CD4-positive, alpha-beta memory T cell (primary cell): ENCODE results near the gene WBP2. TPM values are rescaled to one million over a fixed set of nuclear protein-coding genes. Genes with fewer than 3 reads are reported as not detected.
"Not testable (repeated sequence)": the region's sequence is repeated elsewhere in the genome, so short reads cannot be mapped to it uniquely, and the experiment has no call there.

ENCODE experiments used
- CTCF ChIA-PET: fragments of 350-600 bp; sonication (Branson Sonifier 250); formaldehyde crosslinking; loops from one replicate; lab custom pipeline; 2021; ENCODE audit warnings: inconsistent platforms; ENCODE audit not compliant: partially characterized antibody; lab: Charles Lee
- POLR2A ChIA-PET: fragments of 350-600 bp; sonication (Branson Sonifier 250); formaldehyde crosslinking; loops from one replicate; lab custom pipeline; 2021; ENCODE audit not compliant: partially characterized antibody; lab: Charles Lee
- DNase-seq, 5 donors: peaks; one replicate each; pipeline versions ENCODE4 v3.0.0 to v3.0.0-alpha.2; 2020 to 2022; ENCODE audit warnings: mixed read lengths in 1 of 5
- H3K27ac ChIP-seq: one replicate; pipeline ENCODE4 v1.7.0; 2013; ENCODE audit warnings: low read depth, low read length
- H3K27me3 ChIP-seq: 2 replicates; pipeline ENCODE4 v1.7.0; 2013; ENCODE audit warnings: mild to moderate bottlenecking, low read length, moderate library complexity; ENCODE audit not compliant: insufficient read depth
- H3K36me3 ChIP-seq: 2 replicates; pipeline ENCODE4 v1.7.0; 2013; ENCODE audit warnings: mild to moderate bottlenecking, low read length, moderate library complexity; ENCODE audit not compliant: insufficient read depth
- H3K4me1 ChIP-seq: 2 replicates; pipeline ENCODE4 v1.7.0; 2013; ENCODE audit warnings: mild to moderate bottlenecking, low read length, moderate library complexity; ENCODE audit not compliant: insufficient read depth
- H3K4me3 ChIP-seq, 2 donors: one replicate each; pipeline ENCODE4 v1.7.0; 2013; ENCODE audit warnings: low read length in 2 of 2, mild to moderate bottlenecking in 1 of 2
- H3K9me3 ChIP-seq, 2 donors: one replicate each; pipeline ENCODE4 v1.7.0; 2013; ENCODE audit warnings: low read length in 2 of 2, control low read depth in 1 of 2; ENCODE audit not compliant: control insufficient read depth in 1 of 2
- H3K27ac Mint-ChIP-seq, 7 donors: one replicate each; pipeline ENCODE4 v1.8.0; 2020 to 2021; ENCODE audit warnings: mixed read lengths in 7 of 7, mild to moderate bottlenecking in 6 of 7, inconsistent platforms in 3 of 7, moderate library complexity in 3 of 7
- H3K27me3 Mint-ChIP-seq, 2 donors: one replicate each; pipeline ENCODE4 v1.8.0; 2020 to 2021; ENCODE audit warnings: mixed read lengths in 2 of 2
- H3K36me3 Mint-ChIP-seq, 2 donors: one replicate each; pipeline ENCODE4 v1.8.0; 2020 to 2021; ENCODE audit warnings: mixed read lengths in 2 of 2, inconsistent platforms in 1 of 2, mild to moderate bottlenecking in 1 of 2
- H3K4me1 Mint-ChIP-seq, 4 donors: one replicate each; pipeline ENCODE4 v1.8.0; 2020 to 2021; ENCODE audit warnings: mixed read lengths in 4 of 4, mild to moderate bottlenecking in 1 of 4
- H3K4me3 Mint-ChIP-seq, 8 donors: one replicate each; pipeline ENCODE4 v1.8.0; 2020 to 2021; ENCODE audit warnings: mixed read lengths in 8 of 8, mild to moderate bottlenecking in 7 of 8, moderate library complexity in 6 of 8, inconsistent platforms in 3 of 8
- H3K9me3 Mint-ChIP-seq, 8 donors: one replicate each; pipeline ENCODE4 v1.8.0; 2020 to 2021; ENCODE audit warnings: mixed read lengths in 8 of 8, mild to moderate bottlenecking in 5 of 8, inconsistent platforms in 3 of 8, moderate library complexity in 1 of 8
- intact Hi-C: fragments of 100-400 bp; cut with micrococcal nuclease; formaldehyde crosslinking; loops from one replicate; pipeline ENCODE4 v1.15.1; 2023
- polyA plus RNA-seq, 2 donors: library from polyadenylated mRNA; unstranded; fragments of 300-500 nt; fragmentation: Illumina TruSeq; gene quantifications; one replicate each; pipeline ENCODE4 v1.2.3, GENCODE V29; 2021
- total RNA-seq, 2 experiments: library from RNA; stranded (reverse); gene quantifications; one replicate each; pipeline ENCODE4 v1.2.3, GENCODE V29; 2021

Gene WBP2
- total and polyA plus RNA-seq, 4 experiments from 2014 or later = 80.3 to 160 (median 143) TPM

DNA sequence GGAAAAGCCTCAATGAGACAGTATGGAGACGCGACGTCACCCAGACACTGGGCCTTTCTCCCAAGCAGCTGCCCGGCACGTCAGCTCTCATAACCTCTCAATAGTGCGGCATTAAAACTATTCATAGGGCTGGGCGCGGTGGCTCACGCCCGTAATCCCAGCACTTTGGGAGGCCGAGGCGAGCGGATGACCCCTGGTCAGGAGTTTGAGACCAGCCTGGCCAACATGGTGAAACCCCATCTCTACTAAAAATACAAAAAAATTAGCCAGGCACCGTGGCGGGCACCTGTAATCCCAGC is 3.5 kb downstream of the WBP2 start:
- Histone ChIP-seq H3K36me3 (peaks cover 46% of the 10 kb centered on the region), H3K4me1 (peaks cover 40% of the 10 kb centered on the region)
- H3K4me3 ChIP-seq, H3K9me3 Mint-ChIP-seq, H3K9me3 ChIP-seq, H3K27me3 ChIP-seq, H3K27ac ChIP-seq, H3K27me3 Mint-ChIP-seq, intact Hi-C loops, DNase-seq: not testable (repeated sequence)
- peak overlapping the region in 1 of 8 donors; percentile 21 for H3K4me3 Mint-ChIP-seq
- ChIA-PET CTCF (interaction anchor here (0.7 to 14.6 kb wide), 5 partner anchors 8 to 98 kb away, joined by 3 to 266 read pairs (median 4); partner anchors contain the start of gene TRIM47), POLR2A (interaction anchor here (0.9 to 23.4 kb wide), 5 partner anchors 18 to 76 kb away, joined by 3 to 563 read pairs (median 4); partner anchors contain the start of genes TRIM47 and TRIM65)
- peaks cover 18 to 38% of the 10 kb centered on the region in 2 donors for H3K36me3 Mint-ChIP-seq
- H3K27ac Mint-ChIP-seq = peak overlapping the region in 2 of 7 donors; percentile 37 to 51
- peaks cover 20 to 58% (median 26%) of the 10 kb centered on the region in 4 donors for H3K4me1 Mint-ChIP-seq

DNA sequence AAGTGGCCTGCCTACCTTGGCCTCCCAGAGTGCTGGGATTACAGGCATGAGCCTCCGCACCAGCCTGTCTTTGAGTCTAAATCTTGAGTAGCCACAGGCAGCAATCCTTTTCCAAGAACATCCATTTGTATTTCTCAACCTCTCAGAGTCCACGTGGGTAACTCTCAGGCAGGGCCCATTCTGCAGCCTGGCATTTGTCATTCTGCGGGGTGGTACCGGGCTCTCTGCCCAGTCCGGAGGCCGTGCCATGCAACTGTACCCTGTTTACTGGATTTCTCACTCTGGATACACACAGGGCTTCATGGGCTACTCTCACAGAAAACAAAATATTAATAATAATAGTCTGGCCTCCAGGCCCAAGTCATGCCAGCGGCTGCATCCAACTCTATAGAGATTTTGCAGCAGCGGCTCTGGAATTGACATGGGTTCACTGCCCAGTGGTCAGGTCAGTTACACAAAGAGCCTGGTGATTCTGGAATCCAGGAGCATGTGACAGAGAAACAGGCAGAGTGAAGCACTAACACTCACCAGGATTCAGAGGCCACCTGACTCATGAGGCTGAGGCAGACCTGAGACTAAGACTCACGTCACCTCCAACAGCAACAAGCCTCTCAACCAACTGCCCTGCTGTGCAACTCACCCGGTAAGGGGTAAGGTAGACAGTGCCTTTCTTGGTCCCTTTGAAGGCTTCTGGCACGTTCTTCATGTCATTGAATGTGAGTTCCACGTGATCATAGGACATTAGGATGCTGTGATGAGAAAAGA is 4.0 kb downstream of the WBP2 start:
- CTCF ChIA-PET = interaction anchor here (0.7 to 14.6 kb wide), 6 partner anchors 11 to 87 kb away, joined by 3 to 266 read pairs (median 12); partner anchors contain the start of genes GALK1 and TRIM47
- no peaks in the 10 kb centered on the region for H3K27me3 Mint-ChIP-seq

DNA sequence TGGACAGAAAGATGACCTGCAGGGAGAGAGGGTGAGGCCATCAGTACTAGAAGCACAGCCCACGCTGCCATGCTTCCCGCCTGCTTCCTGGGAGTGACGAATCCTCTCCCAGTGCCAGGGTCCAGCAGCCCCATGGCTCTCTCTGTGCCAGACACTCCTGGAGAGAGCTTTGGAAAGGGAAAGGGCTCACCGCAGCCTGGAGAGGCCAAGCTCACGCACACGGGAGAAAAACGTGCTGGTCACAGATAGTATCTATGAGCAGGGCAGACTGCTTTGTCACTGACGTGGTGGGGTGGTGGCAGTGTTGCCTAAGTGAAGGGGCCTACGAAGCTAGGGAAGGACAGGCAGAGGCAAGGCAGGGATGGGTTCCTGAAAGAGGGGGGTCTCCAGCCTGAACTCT is 5.4 kb downstream of the WBP2 start:
- Histone ChIP-seq H3K27me3 (no peaks in the 10 kb centered on the region), H3K27ac (no peak overlapping the region), H3K9me3 (no peaks in the 10 kb centered on the region), H3K4me3 (no peak overlapping the region), H3K36me3 (peaks cover 46% of the 10 kb centered on the region), H3K4me1 (peaks cover 41% of the 10 kb centered on the region)
- H3K4me1 Mint-ChIP-seq = peaks cover 15 to 57% (median 28%) of the 10 kb centered on the region in 4 donors
- CTCF ChIA-PET = interaction anchor here (1.0 to 6.8 kb wide), 10 partner anchors 16 to 154 kb away, joined by 3 to 46 read pairs (median 5); partner anchors contain the start of gene GALK1
- H3K36me3 Mint-ChIP-seq = peaks cover 22 to 53% of the 10 kb centered on the region in 2 donors
- peak overlapping the region in 3 of 7 donors; percentile 18 to 55 (median 19) for H3K27ac Mint-ChIP-seq
- intact Hi-C loops = no loop called here
- POLR2A ChIA-PET = interaction anchor here (1.3 to 26.2 kb wide), 6 partner anchors 15 to 100 kb away, joined by 3 to 563 read pairs (median 110); partner anchors contain the start of genes TRIM47, TRIM65 and UNK
- H3K4me3 Mint-ChIP-seq = no peak overlapping the region
- no peaks in the 10 kb centered on the region for H3K9me3 Mint-ChIP-seq
- no peaks in the 10 kb centered on the region for H3K27me3 Mint-ChIP-seq
- no peak for DNase-seq

More for the DNA sequence above, 4.0 kb downstream of the WBP2 start:
- no peak for DNase-seq
- H3K27me3 ChIP-seq = no peaks in the 10 kb centered on the region
- POLR2A ChIA-PET = interaction anchor here (0.9 to 23.4 kb wide), 6 partner anchors 14 to 102 kb away, joined by 3 to 563 read pairs (median 3); partner anchors contain the start of genes TRIM47 and TRIM65
- no peak overlapping the region for H3K4me3 Mint-ChIP-seq
- peaks cover 35% of the 10 kb centered on the region for H3K4me1 ChIP-seq
- peaks cover 16 to 52% (median 21%) of the 10 kb centered on the region in 4 donors for H3K4me1 Mint-ChIP-seq
- H3K9me3 Mint-ChIP-seq = no peaks in the 10 kb centered on the region
- H3K36me3 ChIP-seq = peaks cover 46% of the 10 kb centered on the region
- peak overlapping the region in 3 of 7 donors; percentile 15 to 51 (median 37) for H3K27ac Mint-ChIP-seq
- intact Hi-C loops = no loop called here
- H3K27ac ChIP-seq = no peak overlapping the region
- peaks cover 20 to 44% of the 10 kb centered on the region in 2 donors for H3K36me3 Mint-ChIP-seq
- H3K4me3 ChIP-seq = no peak overlapping the region
- no peaks in the 10 kb centered on the region for H3K9me3 ChIP-seq

GRCh38 chr17:75849279-75849646 is 5.9 kb downstream of the WBP2 start:
- peaks cover 46% of the 10 kb centered on the region for H3K36me3 ChIP-seq

GRCh38 chr17:75848523-75849278 is 6.4 kb downstream of the WBP2 start:
- ChIA-PET CTCF (interaction anchor here (0.8 to 6.8 kb wide), 22 partner anchors 11 to 155 kb away, joined by 3 to 46 read pairs (median 4); partner anchors contain the start of gene GALK1), POLR2A (interaction anchor here (0.6 to 26.2 kb wide), 6 partner anchors 9 to 68 kb away, joined by 3 to 563 read pairs (median 110); partner anchors contain the start of genes TRIM47, TRIM65 and UNK)
- no peaks in the 10 kb centered on the region for H3K27me3 Mint-ChIP-seq
- peak overlapping the region; percentile 72 to 93 (median 88) for H3K27ac Mint-ChIP-seq
- peaks cover 22 to 53% of the 10 kb centered on the region in 2 donors for H3K36me3 Mint-ChIP-seq
- peak; percentile 72 to 78 (median 76) for DNase-seq
- no peaks in the 10 kb centered on the region for H3K27me3 ChIP-seq
- no peaks in the 10 kb centered on the region for H3K9me3 Mint-ChIP-seq
- H3K27ac ChIP-seq = peak overlapping the region; percentile 19
- H3K4me1 ChIP-seq = peaks cover 38% of the 10 kb centered on the region
- intact Hi-C loops = loop anchor here (1.0 kb wide), 2 partner anchors 84 to 95 kb away; no protein-coding TSS in a partner anchor
- no peak overlapping the region for H3K4me3 ChIP-seq
- H3K4me1 Mint-ChIP-seq = peaks cover 13 to 48% (median 26%) of the 10 kb centered on the region in 4 donors
- no peaks in the 10 kb centered on the region for H3K9me3 ChIP-seq
- H3K36me3 ChIP-seq = peaks cover 46% of the 10 kb centered on the region
- H3K4me3 Mint-ChIP-seq = peak overlapping the region in 3 of 8 donors; percentile 20 to 77 (median 59)

More at GRCh38 chr17:75849279-75849646, 5.9 kb downstream of the WBP2 start:
- Mint-ChIP-seq H3K4me3 (no peak overlapping the region), H3K27me3 (no peaks in the 10 kb centered on the region), H3K36me3 (peaks cover 22 to 52% of the 10 kb centered on the region in 2 donors), H3K4me1 (peaks cover 15 to 52% (median 26%) of the 10 kb centered on the region in 4 donors), H3K9me3 (no peaks in the 10 kb centered on the region), H3K27ac (peak overlapping the region in 3 of 7 donors; percentile 18 to 55 (median 19))
- no peak for DNase-seq
- Histone ChIP-seq H3K27me3 (no peaks in the 10 kb centered on the region), H3K4me3 (no peak overlapping the region), H3K9me3 (no peaks in the 10 kb centered on the region), H3K27ac (no peak overlapping the region), H3K4me1 (peaks cover 41% of the 10 kb centered on the region)
- intact Hi-C loops = no loop called here
- ChIA-PET CTCF (interaction anchor here (1.0 to 6.8 kb wide), 12 partner anchors 16 to 154 kb away, joined by 3 to 46 read pairs (median 6); partner anchors contain the start of gene GALK1), POLR2A (interaction anchor here (0.6 to 26.2 kb wide), 5 partner anchors 8 to 69 kb away, joined by 3 to 563 read pairs (median 140); partner anchors contain the start of genes TRIM47, TRIM65 and UNK)

- H3K36me3 ChIP-seq = peaks cover 46% of the 10 kb centered on the region
- H3K9me3 Mint-ChIP-seq = no peaks in the 10 kb centered on the region
- H3K4me3 ChIP-seq = no peak overlapping the region
- H3K4me1 Mint-ChIP-seq = peaks cover 9 to 41% (median 24%) of the 10 kb centered on the region in 4 donors
- no peaks in the 10 kb centered on the region for H3K27me3 ChIP-seq
- DNase-seq = no peak
- no peaks in the 10 kb centered on the region for H3K27me3 Mint-ChIP-seq
- peak overlapping the region in 2 of 8 donors; percentile 59 to 77 for H3K4me3 Mint-ChIP-seq
- no peaks in the 10 kb centered on the region for H3K9me3 ChIP-seq
- intact Hi-C loops = loop anchor here (1.0 kb wide), 2 partner anchors 84 to 95 kb away; no protein-coding TSS in a partner anchor
- peaks cover 32% of the 10 kb centered on the region for H3K4me1 ChIP-seq
- CTCF ChIA-PET = interaction anchor here (0.6 to 6.8 kb wide), 24 partner anchors 8 to 137 kb away, joined by 3 to 46 read pairs (median 4); partner anchors contain the start of genes GALK1 and WBP2
- POLR2A ChIA-PET = interaction anchor here (0.8 to 26.2 kb wide), 10 partner anchors 6 to 84 kb away, joined by 3 to 563 read pairs (median 80); partner anchors contain the start of genes GALK1, TRIM47, TRIM65 and UNK
- peak overlapping the region; percentile 19 for H3K27ac ChIP-seq
- H3K27ac Mint-ChIP-seq = peak overlapping the region; percentile 67 to 93 (median 88)
- H3K36me3 Mint-ChIP-seq = peaks cover 22 to 56% of the 10 kb centered on the region in 2 donors
These were observed 7.3 kb downstream of the WBP2 start for GRCh38 chr17:75847614-75848522.
